SU-DHL-6 (cell line): Measurements from ENCODE around the gene DDX3X.

Experiments
- H2AFZ ChIP-seq: fragments of 200-600 bp; sonication (generic); 2 replicates; pipeline ENCODE4 v1.6.1; 2014; ENCODE audit warnings: low read depth, mild to moderate bottlenecking, moderate library complexity, mixed read lengths, antibody characterized with exemption, low read length; ENCODE audit not compliant: severe bottlenecking
- H3F3A ChIP-seq: fragments of 200-600 bp; shearing (Covaris generic); 2 replicates; pipeline ENCODE4 v1.6.0; 2016; ENCODE audit warnings: antibody characterized with exemption, mild to moderate bottlenecking; ENCODE audit not compliant: insufficient read depth
- H3K27ac ChIP-seq: fragments of 200-600 bp; sonication (generic); 2 replicates; pipeline ENCODE4 v1.5.1; 2016; ENCODE audit warnings: low read depth, mild to moderate bottlenecking, low read length, moderate library complexity, mixed read lengths
- H3K27me3 ChIP-seq: fragments of 200-600 bp; sonication (generic), shearing (Covaris generic); 2 replicates; pipeline ENCODE4 v1.6.0; 2014; ENCODE audit warnings: mild to moderate bottlenecking, low read length
- H3K36me3 ChIP-seq: fragments of 200-600 bp; sonication (generic); 2 replicates; pipeline ENCODE4 v1.6.1; 2014; ENCODE audit warnings: mild to moderate bottlenecking, low read length, mixed read lengths
- H3K4me2 ChIP-seq: fragments of 300-600, 200-600 bp; shearing (Covaris generic), sonication (generic); 2 replicates; pipeline ENCODE4 v1.6.0; 2014; ENCODE audit warnings: low read length, low read depth, mild to moderate bottlenecking; ENCODE audit not compliant: poor library complexity, severe bottlenecking
- H3K4me3 ChIP-seq: fragments of 200-600 bp; sonication (generic); 2 replicates; pipeline ENCODE4 v1.5.1; 2014; ENCODE audit warnings: antibody characterized with exemption, low read length, mild to moderate bottlenecking, mixed read lengths; ENCODE audit not compliant: insufficient read depth, poor library complexity, severe bottlenecking
- H3K79me2 ChIP-seq: fragments of 200-600 bp; sonication (generic); 2 replicates; pipeline ENCODE4 v1.6.1; 2014; ENCODE audit warnings: mild to moderate bottlenecking, low read length, moderate library complexity; ENCODE audit not compliant: insufficient read depth
- H3K9ac ChIP-seq: fragments of 200-600 bp; sonication (generic); 2 replicates; pipeline ENCODE4 v1.7.0; 2014; ENCODE audit warnings: mild to moderate bottlenecking, low read length
- H3K9me2 ChIP-seq: fragments of 200-600 bp; sonication (generic); replicated peaks from 2 replicates; pipeline ENCODE4 v1.6.1; 2014; ENCODE audit warnings: low read length; ENCODE audit not compliant: insufficient read depth
- H3K9me3 ChIP-seq: fragments of 200-600 bp; sonication (generic); 2 replicates; pipeline ENCODE4 v1.6.1; 2014; ENCODE audit warnings: low read length, mixed read lengths; ENCODE audit not compliant: insufficient read depth
- H4K20me1 ChIP-seq: fragments of 200-600 bp; sonication (generic); 2 replicates; pipeline ENCODE4 v1.6.1; 2014; ENCODE audit warnings: low read depth, mild to moderate bottlenecking, antibody characterized with exemption, low read length, moderate library complexity, mixed read lengths
- EZH2phosphoT487 ChIP-seq: fragments of 200-600 bp; sonication (generic), shearing (Covaris generic); conservative IDR thresholded peaks from 2 replicates; pipeline ENCODE4 v1.6.1; 2018; ENCODE audit warnings: mild to moderate bottlenecking, antibody characterized with exemption, low read length, moderate library complexity, mixed read lengths
- TF ChIP-seq, protein P1 (sequence below): fragments of 200-600 bp; sonication (generic); IDR thresholded peaks from one replicate; pipeline ENCODE4 v1.5.1; 2017; ENCODE audit warnings: antibody characterized with exemption, mild to moderate bottlenecking, low read length, moderate library complexity; ENCODE audit not compliant: insufficient read depth, poor library complexity, severe bottlenecking

The DDX3X gene

DNA sequence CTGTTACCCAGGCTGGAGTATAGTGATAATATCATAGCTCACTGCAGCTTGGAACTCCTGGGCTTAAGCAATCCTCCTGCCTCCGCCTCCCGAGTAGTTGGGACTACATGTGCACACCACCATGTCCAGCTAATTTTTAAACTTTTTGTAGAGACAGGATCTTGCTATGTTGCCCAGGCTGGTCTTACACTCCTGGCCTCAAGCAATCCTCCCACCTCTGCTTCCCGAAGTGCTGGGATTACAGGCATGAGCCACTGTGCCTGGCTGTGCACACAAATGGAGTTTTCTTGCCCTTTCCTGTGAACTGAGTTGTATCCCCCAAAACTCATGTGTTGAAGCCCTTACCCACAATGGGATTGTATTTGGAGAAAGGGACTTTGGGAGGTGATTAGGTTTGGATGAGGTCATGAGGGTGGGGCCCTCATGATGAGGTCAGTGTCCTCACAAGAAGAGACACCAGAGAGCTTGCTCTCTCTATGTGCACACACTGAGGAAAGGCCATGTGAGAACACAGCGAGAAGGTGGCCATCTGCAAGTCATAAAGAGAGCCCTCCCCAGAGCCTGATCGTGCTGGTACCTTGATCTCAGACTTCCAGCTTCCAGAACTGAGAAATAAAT lies 40.1 kb downstream of the DDX3X start:
- no peaks in the 10 kb centered on the region for H3F3A ChIP-seq
- no peak overlapping the region for H3K27ac ChIP-seq
- H4K20me1 ChIP-seq: no peaks in the 10 kb centered on the region
- no peaks in the 10 kb centered on the region for H3K9me2 ChIP-seq
- H3K9me3 ChIP-seq: no peaks in the 10 kb centered on the region
- H3K4me2 ChIP-seq: no peak overlapping the region
- H3K27me3 ChIP-seq: no peaks in the 10 kb centered on the region
- no peak overlapping the region for H3K4me3 ChIP-seq
- no peaks in the 10 kb centered on the region for H3K36me3 ChIP-seq
- no peak for TF ChIP-seq EZH2phosphoT487
- TF ChIP-seq, protein P1, sequence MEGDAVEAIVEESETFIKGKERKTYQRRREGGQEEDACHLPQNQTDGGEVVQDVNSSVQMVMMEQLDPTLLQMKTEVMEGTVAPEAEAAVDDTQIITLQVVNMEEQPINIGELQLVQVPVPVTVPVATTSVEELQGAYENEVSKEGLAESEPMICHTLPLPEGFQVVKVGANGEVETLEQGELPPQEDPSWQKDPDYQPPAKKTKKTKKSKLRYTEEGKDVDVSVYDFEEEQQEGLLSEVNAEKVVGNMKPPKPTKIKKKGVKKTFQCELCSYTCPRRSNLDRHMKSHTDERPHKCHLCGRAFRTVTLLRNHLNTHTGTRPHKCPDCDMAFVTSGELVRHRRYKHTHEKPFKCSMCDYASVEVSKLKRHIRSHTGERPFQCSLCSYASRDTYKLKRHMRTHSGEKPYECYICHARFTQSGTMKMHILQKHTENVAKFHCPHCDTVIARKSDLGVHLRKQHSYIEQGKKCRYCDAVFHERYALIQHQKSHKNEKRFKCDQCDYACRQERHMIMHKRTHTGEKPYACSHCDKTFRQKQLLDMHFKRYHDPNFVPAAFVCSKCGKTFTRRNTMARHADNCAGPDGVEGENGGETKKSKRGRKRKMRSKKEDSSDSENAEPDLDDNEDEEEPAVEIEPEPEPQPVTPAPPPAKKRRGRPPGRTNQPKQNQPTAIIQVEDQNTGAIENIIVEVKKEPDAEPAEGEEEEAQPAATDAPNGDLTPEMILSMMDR: no peak
- H2AFZ ChIP-seq: no peak overlapping the region
- no peaks in the 10 kb centered on the region for H3K79me2 ChIP-seq
- no peak overlapping the region for H3K9ac ChIP-seq

DNA sequence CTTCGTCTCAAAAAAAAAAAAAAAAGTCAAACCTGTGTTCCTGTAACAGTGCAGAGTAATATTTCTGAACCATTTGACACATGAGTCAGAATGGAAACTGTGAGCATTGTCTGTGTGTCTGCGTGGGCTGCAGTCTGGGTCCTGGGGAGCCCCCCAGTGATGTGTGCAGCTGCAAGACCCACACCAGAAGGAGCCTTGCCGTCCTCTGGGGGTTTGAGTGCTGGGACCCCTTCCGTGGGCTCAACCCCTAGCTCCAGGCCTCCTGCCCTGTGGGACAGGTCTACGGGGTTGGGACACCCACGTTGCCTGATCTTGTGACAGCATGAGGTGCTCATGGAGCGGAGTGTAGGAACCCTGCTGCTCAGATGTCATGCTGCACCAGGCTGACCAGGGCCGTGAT lies 43.7 kb downstream of the DDX3X start:
- Histone ChIP-seq H2AFZ (no peak overlapping the region), H3K27me3 (no peaks in the 10 kb centered on the region), H3K4me3 (no peak overlapping the region), H3K79me2 (no peaks in the 10 kb centered on the region), H3K9me2 (no peaks in the 10 kb centered on the region), H3K4me2 (no peak overlapping the region), H4K20me1 (no peaks in the 10 kb centered on the region), H3F3A (no peaks in the 10 kb centered on the region), H3K9ac (no peak overlapping the region), H3K27ac (no peak overlapping the region), H3K36me3 (no peaks in the 10 kb centered on the region), H3K9me3 (no peaks in the 10 kb centered on the region)
- TF ChIP-seq, protein P1: no peak
- TF ChIP-seq EZH2phosphoT487: no peak

DNA sequence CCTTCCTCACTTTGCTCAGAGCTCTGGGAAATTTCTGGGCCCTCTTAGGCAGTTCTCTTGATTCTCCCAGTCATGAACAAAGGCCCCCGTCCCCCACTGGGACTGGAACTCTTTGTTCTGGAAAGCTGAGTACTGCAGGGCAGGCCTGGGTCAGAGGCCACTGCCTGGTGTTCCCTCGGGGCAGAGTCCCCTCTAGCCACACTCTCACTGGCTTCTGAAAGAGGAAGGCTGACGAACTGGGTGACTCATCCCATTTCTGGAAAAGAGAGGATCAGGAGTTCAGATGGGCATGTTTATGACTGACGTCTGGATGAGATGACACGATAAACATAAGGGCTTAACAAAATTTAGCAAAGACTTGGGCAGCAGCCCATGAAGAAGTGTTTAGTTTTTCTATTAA lies 47.7 kb downstream of the DDX3X start:
- Histone ChIP-seq H3F3A (no peaks in the 10 kb centered on the region), H3K4me2 (no peak overlapping the region), H2AFZ (no peak overlapping the region), H3K9me3 (no peaks in the 10 kb centered on the region), H3K27me3 (no peaks in the 10 kb centered on the region), H3K79me2 (no peaks in the 10 kb centered on the region), H4K20me1 (no peaks in the 10 kb centered on the region), H3K9me2 (no peaks in the 10 kb centered on the region), H3K4me3 (no peak overlapping the region), H3K36me3 (no peaks in the 10 kb centered on the region), H3K9ac (no peak overlapping the region), H3K27ac (no peak overlapping the region)
- TF ChIP-seq, protein P1: no peak
- TF ChIP-seq EZH2phosphoT487: no peak
